Peyer's patch (tissue), 4 donors: Measurements from ENCODE around the gene PAH. TPM values are rescaled to one million over a fixed set of nuclear protein-coding genes. Genes with fewer than 3 reads are reported as not detected.

Experiments
- DNase-seq, 3 donors: peaks; one replicate each; pipeline ENCODE4 v3.0.0-alpha.2; 2017 to 2019
- H3K27ac ChIP-seq, 4 donors: fragments of 200-600 bp; sonication (generic); one replicate each; pipeline ENCODE4 v1.5.1; 2016 to 2019
- H3K27me3 ChIP-seq, 2 donors: fragments of 200-600 bp; sonication (generic); one replicate each; pipeline ENCODE4 v1.5.1; 2019
- H3K36me3 ChIP-seq, 3 donors: fragments of 200-600 bp; sonication (generic); one replicate each; pipeline ENCODE4 v1.5.1; 2016 to 2019
- H3K4me1 ChIP-seq, 4 donors: fragments of 200-600 bp; sonication (generic); one replicate each; pipeline ENCODE4 v1.5.1; 2016 to 2019
- H3K4me3 ChIP-seq, 4 donors: fragments of 200-600 bp; sonication (generic); 1 replicate in 3 of 4; 2 replicates in 1 of 4; pipeline ENCODE4 v1.5.1; 2016 to 2019; ENCODE audit warnings: mild to moderate bottlenecking in 1 of 4
- H3K9me3 ChIP-seq, 4 donors: fragments of 200-600 bp; sonication (generic); one replicate each; pipeline ENCODE4 v1.5.1; 2016 to 2019; ENCODE audit warnings: mild to moderate bottlenecking in 1 of 4
- POLR2A ChIP-seq, 2 donors: fragments of 450-650 bp; IDR thresholded peaks; one replicate each; pipeline ENCODE4 v1.5.1; 2017; ENCODE audit warnings: antibody characterized with exemption in 2 of 2, mild to moderate bottlenecking in 2 of 2, moderate library complexity in 2 of 2
- total RNA-seq, 4 donors: library from RNA; depleted of rRNA; stranded (reverse); fragments of >200 nt; gene quantifications; one replicate each; pipeline ENCODE4 v1.1.0, GENCODE V29; 2016
- TF ChIP-seq, protein P1 (sequence below), 6 experiments: fragments of 450-650 bp in 4 of 6; fragments of 200-600 bp in 2 of 6; sonication (generic) in 1 of 6; IDR thresholded peaks; one replicate each; pipeline ENCODE4 v1.5.1; 2017 to 2019; ENCODE audit warnings: antibody characterized with exemption in 6 of 6, mild to moderate bottlenecking in 3 of 6, moderate library complexity in 1 of 6

Gene PAH
- total RNA-seq, 4 donors from 2014 or later: not detected

DNA sequence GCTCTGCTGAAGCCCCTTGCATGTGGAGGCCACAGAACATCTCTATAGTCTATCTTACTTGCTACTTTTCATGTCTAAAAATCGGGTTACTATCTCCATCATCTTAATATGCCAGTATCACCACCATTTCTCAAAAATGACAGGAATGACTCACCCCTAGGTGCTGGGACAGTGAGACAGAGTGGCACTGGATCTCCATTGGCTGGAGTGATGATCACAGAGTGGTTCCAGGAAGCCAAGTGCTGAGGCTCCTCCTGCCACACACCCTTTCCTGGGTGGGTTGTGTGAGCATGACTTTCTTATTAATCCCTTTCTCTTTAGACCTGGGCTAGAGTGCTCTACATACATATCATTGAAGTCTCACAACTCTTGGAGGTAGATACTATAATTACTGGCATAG lies 37.1 kb upstream of the PAH start:
- no peak overlapping the region for H3K4me3 ChIP-seq
- no peaks in the 10 kb centered on the region for H3K36me3 ChIP-seq
- H3K27ac ChIP-seq: no peak overlapping the region
- H3K27me3 ChIP-seq: peaks cover 0 to 45% of the 10 kb centered on the region in 2 donors
- no peak for DNase-seq
- H3K4me1 ChIP-seq: peaks cover 0 to 27% (median 4%) of the 10 kb centered on the region in 4 donors
- H3K9me3 ChIP-seq: no peaks in the 10 kb centered on the region
- TF ChIP-seq POLR2A (IDR thresholded peaks at IDR 0.05): no peak
- TF ChIP-seq, protein P1, sequence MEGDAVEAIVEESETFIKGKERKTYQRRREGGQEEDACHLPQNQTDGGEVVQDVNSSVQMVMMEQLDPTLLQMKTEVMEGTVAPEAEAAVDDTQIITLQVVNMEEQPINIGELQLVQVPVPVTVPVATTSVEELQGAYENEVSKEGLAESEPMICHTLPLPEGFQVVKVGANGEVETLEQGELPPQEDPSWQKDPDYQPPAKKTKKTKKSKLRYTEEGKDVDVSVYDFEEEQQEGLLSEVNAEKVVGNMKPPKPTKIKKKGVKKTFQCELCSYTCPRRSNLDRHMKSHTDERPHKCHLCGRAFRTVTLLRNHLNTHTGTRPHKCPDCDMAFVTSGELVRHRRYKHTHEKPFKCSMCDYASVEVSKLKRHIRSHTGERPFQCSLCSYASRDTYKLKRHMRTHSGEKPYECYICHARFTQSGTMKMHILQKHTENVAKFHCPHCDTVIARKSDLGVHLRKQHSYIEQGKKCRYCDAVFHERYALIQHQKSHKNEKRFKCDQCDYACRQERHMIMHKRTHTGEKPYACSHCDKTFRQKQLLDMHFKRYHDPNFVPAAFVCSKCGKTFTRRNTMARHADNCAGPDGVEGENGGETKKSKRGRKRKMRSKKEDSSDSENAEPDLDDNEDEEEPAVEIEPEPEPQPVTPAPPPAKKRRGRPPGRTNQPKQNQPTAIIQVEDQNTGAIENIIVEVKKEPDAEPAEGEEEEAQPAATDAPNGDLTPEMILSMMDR (IDR thresholded peaks at IDR 0.05): no peak

DNA sequence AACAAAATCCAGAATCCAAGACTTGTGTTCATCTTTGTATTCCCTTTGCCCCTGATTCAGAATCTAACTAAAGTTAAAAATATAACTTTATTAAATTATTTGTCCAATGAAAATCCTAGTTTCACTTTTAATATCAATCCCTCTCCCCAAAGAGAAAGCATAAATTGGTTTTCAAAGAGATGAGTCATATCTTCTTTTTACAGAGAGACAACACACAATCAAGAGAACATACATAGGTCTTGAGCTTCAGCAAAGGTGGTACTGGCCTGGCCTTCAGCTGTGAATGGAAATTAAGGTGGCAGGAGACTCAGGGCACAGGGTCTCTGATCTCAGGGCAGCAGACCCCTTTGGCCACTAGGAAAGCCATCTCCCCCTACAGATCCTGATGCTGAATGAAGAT lies 36.2 kb upstream of the PAH start:
- Histone ChIP-seq H3K27ac (no peak overlapping the region), H3K4me1 (peaks cover 0 to 19% (median 1%) of the 10 kb centered on the region in 4 donors), H3K36me3 (no peaks in the 10 kb centered on the region), H3K27me3 (peaks cover 0 to 39% of the 10 kb centered on the region in 2 donors), H3K4me3 (no peak overlapping the region), H3K9me3 (no peaks in the 10 kb centered on the region)
- no peak for DNase-seq
- TF ChIP-seq POLR2A (IDR thresholded peaks at IDR 0.05): no peak
- TF ChIP-seq, protein P1 (IDR thresholded peaks at IDR 0.05): no peak

DNA sequence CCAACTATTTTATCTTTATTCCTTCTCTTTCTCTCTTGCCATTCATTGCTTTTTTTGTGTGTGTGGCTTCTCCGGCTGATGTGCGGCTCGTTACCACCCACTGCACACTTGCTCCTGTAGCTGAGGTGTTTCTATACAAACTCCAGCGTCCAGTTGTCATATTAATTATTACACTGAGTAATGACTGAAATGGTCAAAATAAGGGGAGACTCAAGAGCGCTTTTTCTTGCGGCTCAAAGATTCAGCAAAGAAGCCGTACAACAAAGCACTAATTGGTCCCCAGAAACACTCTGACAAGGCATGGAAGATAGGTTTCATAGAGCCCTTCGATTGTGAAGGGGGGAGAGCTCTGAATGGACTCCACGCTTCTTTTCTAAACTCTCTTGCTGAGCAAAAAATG lies 34.8 kb upstream of the PAH start:
- Histone ChIP-seq H3K4me3 (no peak overlapping the region), H3K9me3 (no peaks in the 10 kb centered on the region), H3K36me3 (no peaks in the 10 kb centered on the region), H3K27ac (no peak overlapping the region), H3K4me1 (peaks cover 0 to 5% (median 0%) of the 10 kb centered on the region in 4 donors), H3K27me3 (peaks cover 0 to 34% of the 10 kb centered on the region in 2 donors)
- DNase-seq: no peak
- no peak for TF ChIP-seq POLR2A (IDR thresholded peaks at IDR 0.05)
- TF ChIP-seq, protein P1 (IDR thresholded peaks at IDR 0.05): no peak

DNA sequence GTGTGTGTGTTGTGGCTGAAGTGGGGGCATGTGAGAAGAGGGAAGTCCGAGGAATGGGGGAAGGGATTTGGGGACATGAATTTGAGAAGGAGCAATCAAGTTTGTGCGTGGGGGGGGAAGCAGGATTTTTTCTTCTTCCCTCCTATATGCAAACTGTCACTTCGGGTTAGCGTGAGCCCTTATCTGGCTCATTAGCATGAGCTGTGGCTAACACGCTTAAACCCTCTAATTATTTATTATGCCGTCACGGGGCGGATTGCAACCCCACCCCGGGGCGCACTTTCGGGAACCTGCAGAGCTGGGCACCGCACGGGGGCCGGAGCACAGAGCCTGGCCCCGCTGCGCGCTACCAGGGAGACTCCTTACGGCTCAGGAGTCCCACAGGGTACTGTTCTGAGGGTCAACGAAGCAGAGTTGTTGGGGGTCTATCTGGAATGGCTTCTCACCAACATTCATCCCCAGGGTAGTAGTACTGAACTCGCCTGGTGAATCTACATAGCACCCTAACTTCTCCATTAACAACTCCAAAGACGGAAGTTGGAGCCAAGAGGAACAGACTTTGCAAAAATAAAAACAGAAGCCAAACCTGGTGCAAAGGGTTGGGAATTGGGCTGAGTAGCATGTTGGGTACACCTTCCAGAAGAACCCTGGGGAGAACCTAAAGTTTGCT lies 34.0 kb upstream of the PAH start:
- no peaks in the 10 kb centered on the region for H3K4me1 ChIP-seq
- no peaks in the 10 kb centered on the region for H3K9me3 ChIP-seq
- no peak overlapping the region for H3K4me3 ChIP-seq
- H3K27ac ChIP-seq: no peak overlapping the region
- DNase-seq: no peak
- TF ChIP-seq, protein P1 (IDR thresholded peaks at IDR 0.05): no peak
- TF ChIP-seq POLR2A (IDR thresholded peaks at IDR 0.05): no peak
- peaks cover 0 to 28% of the 10 kb centered on the region in 2 donors for H3K27me3 ChIP-seq
- no peaks in the 10 kb centered on the region for H3K36me3 ChIP-seq

DNA sequence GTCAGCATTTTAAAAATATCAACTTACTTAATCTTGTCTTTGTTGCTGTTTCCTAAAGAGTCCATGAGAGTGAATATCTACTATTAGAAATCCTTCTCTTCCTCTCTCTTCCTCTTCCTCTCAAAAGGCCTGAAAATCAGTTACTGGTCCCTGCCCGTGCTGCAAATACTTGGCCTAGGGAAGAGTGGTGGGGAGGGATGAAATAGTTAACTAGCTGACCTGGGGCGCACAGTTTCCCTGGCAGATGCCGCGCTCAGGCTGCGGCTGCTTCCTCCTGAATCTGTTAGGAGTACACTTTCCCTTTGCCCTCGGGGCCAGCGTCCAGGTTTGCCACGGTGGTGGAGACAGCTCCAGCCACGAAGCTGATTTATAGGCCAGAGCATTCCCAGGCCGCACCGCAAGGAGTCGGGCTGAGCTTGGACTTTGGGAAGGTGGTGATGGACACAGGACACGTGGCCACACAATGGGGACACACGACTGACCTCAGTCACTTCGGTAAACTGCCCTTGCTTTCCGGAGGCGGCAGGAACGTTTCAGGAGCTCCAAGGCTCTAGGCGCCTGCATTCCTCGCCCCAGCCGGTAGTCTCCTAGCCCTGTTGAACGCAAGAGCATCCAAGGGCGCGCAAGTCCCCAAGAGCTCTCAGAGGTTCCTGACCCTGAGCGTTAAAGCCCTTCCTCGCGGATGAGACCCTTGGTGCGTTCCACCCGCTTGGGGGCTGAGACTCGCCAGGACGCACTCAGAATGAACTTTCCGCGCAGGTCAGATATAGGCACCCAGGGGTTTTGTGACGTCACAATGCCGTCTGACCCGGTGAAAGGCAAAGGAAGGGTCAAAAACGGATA lies 33.3 kb upstream of the PAH start:
- Histone ChIP-seq H3K4me1 (no peaks in the 10 kb centered on the region), H3K9me3 (no peaks in the 10 kb centered on the region), H3K36me3 (no peaks in the 10 kb centered on the region), H3K4me3 (no peak overlapping the region), H3K27ac (no peak overlapping the region), H3K27me3 (peaks cover 0 to 20% of the 10 kb centered on the region in 2 donors)
- no peak for DNase-seq
- TF ChIP-seq, protein P1 (IDR thresholded peaks at IDR 0.05): no peak
- TF ChIP-seq POLR2A (IDR thresholded peaks at IDR 0.05): no peak
